ENCODE measurements around the gene FN3K. TPM values are rescaled to one million over a fixed set of nuclear protein-coding genes. Genes with fewer than 3 reads are reported as not detected.

Gene FN3K
- total and polyA plus RNA-seq, 2 experiments from 2014 or later, result 0.11 to 1.0 TPM

DNA sequence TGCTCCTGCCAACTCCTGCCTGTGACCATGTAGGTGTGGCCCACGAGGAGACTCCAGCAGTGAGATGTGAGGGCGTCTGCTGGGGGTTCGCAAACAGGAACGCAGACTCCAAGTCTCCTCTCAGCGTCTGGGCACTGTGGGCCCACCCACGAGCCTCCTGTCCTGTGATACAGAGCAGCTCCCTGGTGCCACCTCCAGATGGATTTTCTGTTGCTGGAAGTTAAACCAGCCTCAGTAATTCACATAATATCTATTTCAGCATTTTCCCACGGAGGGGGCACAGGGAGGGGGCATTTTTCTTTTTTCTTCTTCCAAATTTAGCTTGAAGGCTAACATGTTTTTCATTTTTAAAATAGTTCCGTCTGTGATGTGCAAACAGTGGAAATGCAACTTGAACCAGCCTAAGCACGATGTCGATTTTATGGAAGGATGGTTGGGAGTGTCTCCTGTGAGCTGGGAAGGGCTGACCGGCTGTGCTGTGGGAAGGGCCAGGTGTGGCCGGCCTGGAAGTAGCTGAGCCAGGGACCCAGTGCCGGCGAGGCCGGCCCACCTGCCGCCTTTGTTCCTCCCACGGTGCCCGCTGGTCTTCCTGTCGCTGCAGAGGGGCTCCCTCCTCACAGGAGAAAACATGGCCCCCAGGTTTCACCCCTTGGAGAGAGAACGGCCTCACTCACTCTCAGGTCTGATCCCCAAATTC, 33.0 kb upstream of the FN3K start:
- Histone ChIP-seq H3K9me3 (ENCODE audit: low read depth) (no peaks in the 10 kb centered on the region), H2AFZ (peak overlapping the region; percentile 34; the same call in 1 of the 2 replicates), H3K4me3 (no peak overlapping the region), H3K79me2 (ENCODE audit: insufficient read depth) (no peaks in the 10 kb centered on the region), H3K4me2 (ENCODE audit: unreplicated experiment) (no peak overlapping the region), H3K36me3 (ENCODE audit: low read depth) (no peaks in the 10 kb centered on the region), H3K9ac (no peak overlapping the region), H3K27ac (no peak overlapping the region), H3F3A (ENCODE audit: insufficient read depth) (no peaks in the 10 kb centered on the region), H3K4me1 (ENCODE audit: insufficient read depth) (no peaks in the 10 kb centered on the region), H3K9me2 (ENCODE audit: insufficient read depth) (no peaks in the 10 kb centered on the region), H4K20me1 (ENCODE audit: insufficient read depth) (no peaks in the 10 kb centered on the region), H3K27me3 (replicated peaks; ENCODE audit: insufficient read depth) (no peaks in the 10 kb centered on the region)
- WGBS, 2 experiments (ENCODE audit: low coverage in 1 of 2, low lambda C conversion rate in 2 of 2, missing lambda C conversion rate in 2 of 2), result 27 to 34% methylated on average over 19 of the region's 20 CpGs
- TF ChIP-seq EZH2phosphoT487 (IDR thresholded peaks at IDR 0.05; ENCODE audit: insufficient read depth, low read depth), result no peak
- TF ChIP-seq EZH2 (IDR thresholded peaks at IDR 0.05; ENCODE audit: insufficient read depth, poor library complexity, severe bottlenecking), result no peak
- peak; percentile 33 for DNase-seq
- in situ Hi-C loops (cut with MboI), result no loop called here

DNA sequence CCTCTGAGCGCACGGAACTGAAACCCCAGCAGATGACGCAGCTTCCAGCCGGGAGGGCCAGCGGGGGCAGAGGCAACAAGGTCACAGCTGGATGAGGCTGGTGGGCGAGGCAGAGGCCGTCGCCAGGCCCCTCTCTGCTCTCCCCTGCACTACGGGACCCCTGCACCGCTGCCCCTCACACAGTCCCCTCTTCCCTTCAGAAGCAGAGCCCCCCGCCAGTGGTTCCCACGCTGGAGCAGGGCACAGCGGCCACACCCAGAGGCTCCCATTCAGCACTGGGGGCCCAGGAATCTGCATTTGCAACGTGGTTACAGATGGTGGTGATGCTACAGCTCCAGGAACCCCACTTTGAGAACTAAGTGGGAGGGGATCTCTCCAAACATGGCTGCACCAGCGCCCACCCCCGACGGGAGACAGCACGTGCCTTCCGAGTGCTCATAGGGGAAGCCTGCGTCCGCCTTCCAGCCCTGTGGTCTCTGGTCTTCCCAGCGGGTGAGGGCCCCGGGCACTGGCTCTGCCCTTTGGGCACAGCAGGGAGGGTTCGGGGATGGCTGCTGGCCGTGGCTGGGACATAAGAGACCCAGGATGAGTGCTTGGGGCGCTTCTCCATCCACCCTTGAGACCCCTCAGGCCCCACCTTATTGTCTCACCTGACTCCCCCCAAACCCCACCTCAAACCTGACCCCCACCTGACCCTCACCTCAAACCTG, 32.2 kb upstream of the FN3K start:
- TF ChIP-seq EZH2 (IDR thresholded peaks at IDR 0.05; ENCODE audit: insufficient read depth, poor library complexity, severe bottlenecking) (no peak), EZH2phosphoT487 (IDR thresholded peaks at IDR 0.05; ENCODE audit: insufficient read depth, low read depth) (no peak)
- H3K4me2 ChIP-seq (ENCODE audit: unreplicated experiment), result no peak overlapping the region
- H3K27ac ChIP-seq, result no peak overlapping the region
- no peak overlapping the region for H3K9ac ChIP-seq
- in situ Hi-C loops (cut with MboI), result no loop called here
- H2AFZ ChIP-seq, result no peak overlapping the region
- H3K4me3 ChIP-seq, result no peak overlapping the region
- H4K20me1 ChIP-seq (ENCODE audit: insufficient read depth), result no peaks in the 10 kb centered on the region
- H3K9me3 ChIP-seq (ENCODE audit: low read depth), result no peaks in the 10 kb centered on the region
- H3K9me2 ChIP-seq (ENCODE audit: insufficient read depth), result no peaks in the 10 kb centered on the region
- no peaks in the 10 kb centered on the region for H3K36me3 ChIP-seq (ENCODE audit: low read depth)
- H3K79me2 ChIP-seq (ENCODE audit: insufficient read depth), result no peaks in the 10 kb centered on the region
- H3K27me3 ChIP-seq (replicated peaks; ENCODE audit: insufficient read depth), result no peaks in the 10 kb centered on the region
- 0 out of 2 replicates have a peak, but pooled peaks cover 6% of the 10 kb centered on the region for H3F3A ChIP-seq (ENCODE audit: insufficient read depth)
- WGBS, 2 experiments (ENCODE audit: low coverage in 1 of 2, low lambda C conversion rate in 2 of 2, missing lambda C conversion rate in 2 of 2), result 71 to 74% methylated on average over 18 to 26 of the region's 26 CpGs
- no peak for DNase-seq
- no peaks in the 10 kb centered on the region for H3K4me1 ChIP-seq (ENCODE audit: insufficient read depth)

DNA sequence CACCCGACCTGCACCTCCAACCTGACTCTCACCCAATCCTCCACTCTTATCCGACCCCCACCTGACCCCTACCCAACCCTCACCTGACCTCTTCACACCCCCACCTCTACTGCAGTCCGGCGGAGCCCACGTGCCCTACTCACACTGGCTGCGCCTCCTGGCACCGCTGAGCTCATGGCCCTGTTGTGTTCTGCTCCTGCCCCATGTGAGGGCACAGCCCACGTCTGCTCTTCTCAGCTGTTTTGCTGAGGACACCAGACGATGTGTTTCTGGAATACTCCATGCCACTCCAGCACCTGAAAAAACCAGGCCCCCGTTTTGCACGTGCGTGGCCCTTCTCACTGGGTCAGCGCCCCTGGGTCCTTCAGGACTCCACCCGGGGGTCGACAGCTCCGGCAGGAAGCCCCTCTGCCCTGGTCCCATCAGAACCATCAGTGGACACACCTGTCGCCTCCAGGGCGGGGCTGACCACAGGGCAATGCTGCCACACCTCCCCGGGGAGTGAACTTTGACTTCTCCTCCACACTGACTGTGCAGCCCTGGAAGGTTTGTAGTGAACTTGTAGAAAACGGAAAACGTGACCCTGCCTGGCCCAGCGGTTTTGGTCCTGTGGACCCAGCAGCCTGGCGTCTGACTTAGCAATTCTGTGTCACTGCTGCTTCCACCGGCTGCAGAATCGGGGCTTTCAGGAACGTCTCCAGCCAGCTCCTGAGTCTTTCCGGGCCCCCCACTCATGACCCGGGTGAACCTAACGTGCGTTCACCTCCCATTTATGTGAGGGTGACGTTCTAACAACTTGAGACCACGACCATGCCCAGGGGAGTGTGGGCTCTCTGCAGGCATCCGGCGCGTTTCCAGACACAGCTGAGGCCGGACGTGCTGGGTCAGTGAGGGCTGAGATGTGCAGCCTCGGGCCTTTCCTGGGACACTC, 31.2 kb upstream of the FN3K start:
- in situ Hi-C loops (cut with MboI), result no loop called here
- no peaks in the 10 kb centered on the region for H3K9me2 ChIP-seq (ENCODE audit: insufficient read depth)
- TF ChIP-seq EZH2phosphoT487 (IDR thresholded peaks at IDR 0.05; ENCODE audit: insufficient read depth, low read depth) (no peak), EZH2 (IDR thresholded peaks at IDR 0.05; ENCODE audit: insufficient read depth, poor library complexity, severe bottlenecking) (no peak)
- 71% methylated on average over 37 to 38 of the region's 38 CpGs for WGBS, 2 experiments (ENCODE audit: low coverage in 1 of 2, low lambda C conversion rate in 2 of 2, missing lambda C conversion rate in 2 of 2)
- H3K4me3 ChIP-seq, result no peak overlapping the region
- no peaks in the 10 kb centered on the region for H3K79me2 ChIP-seq (ENCODE audit: insufficient read depth)
- H3K9me3 ChIP-seq (ENCODE audit: low read depth), result no peaks in the 10 kb centered on the region
- no peaks in the 10 kb centered on the region for H3K27me3 ChIP-seq (replicated peaks; ENCODE audit: insufficient read depth)
- H3K27ac ChIP-seq, result no peak overlapping the region
- no peaks in the 10 kb centered on the region for H4K20me1 ChIP-seq (ENCODE audit: insufficient read depth)
- no peaks in the 10 kb centered on the region for H3K36me3 ChIP-seq (ENCODE audit: low read depth)
- H3F3A ChIP-seq (ENCODE audit: insufficient read depth), result 0 out of 2 replicates have a peak, but pooled peaks cover 6% of the 10 kb centered on the region
- no peak overlapping the region for H3K9ac ChIP-seq
- no peaks in the 10 kb centered on the region for H3K4me1 ChIP-seq (ENCODE audit: insufficient read depth)
- DNase-seq, result no peak
- H3K4me2 ChIP-seq (ENCODE audit: unreplicated experiment), result no peak overlapping the region
- H2AFZ ChIP-seq, result no peak overlapping the region

DNA sequence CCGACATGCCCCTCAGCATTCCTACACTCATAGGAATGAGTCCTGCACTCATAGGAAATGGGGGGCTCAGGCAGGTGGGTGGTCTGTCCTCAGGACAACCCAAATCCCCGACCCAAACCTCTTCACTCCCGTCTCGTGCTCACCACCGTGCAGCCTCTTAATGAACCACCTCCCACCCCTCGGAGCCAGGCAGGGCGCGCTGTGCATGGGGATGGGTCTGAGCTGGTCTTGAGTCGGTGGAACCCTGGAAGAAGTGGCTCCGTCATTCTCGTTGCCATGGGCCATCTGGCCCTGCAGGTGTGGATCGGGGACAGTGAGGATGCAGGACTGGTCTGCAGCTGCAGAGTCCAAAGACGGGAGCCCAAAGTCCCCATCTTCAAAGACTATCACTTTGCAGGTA, 30.5 kb upstream of the FN3K start:
- DNase-seq, result no peak
- in situ Hi-C loops (cut with MboI), result loop anchor here (5.0 kb wide), 1 partner anchor 48 kb away; no protein-coding TSS in a partner anchor
- Histone ChIP-seq H4K20me1 (ENCODE audit: insufficient read depth) (no peaks in the 10 kb centered on the region), H3K27ac (no peak overlapping the region), H3K9ac (no peak overlapping the region), H3K9me3 (ENCODE audit: low read depth) (no peaks in the 10 kb centered on the region), H3K9me2 (ENCODE audit: insufficient read depth) (no peaks in the 10 kb centered on the region), H3F3A (ENCODE audit: insufficient read depth) (0 out of 2 replicates have a peak, but pooled peaks cover 6% of the 10 kb centered on the region), H3K4me2 (ENCODE audit: unreplicated experiment) (no peak overlapping the region), H3K4me3 (no peak overlapping the region), H3K36me3 (ENCODE audit: low read depth) (no peaks in the 10 kb centered on the region), H3K4me1 (ENCODE audit: insufficient read depth) (no peaks in the 10 kb centered on the region), H2AFZ (no peak overlapping the region), H3K27me3 (replicated peaks; ENCODE audit: insufficient read depth) (no peaks in the 10 kb centered on the region), H3K79me2 (ENCODE audit: insufficient read depth) (no peaks in the 10 kb centered on the region)
- no peak for TF ChIP-seq EZH2phosphoT487 (IDR thresholded peaks at IDR 0.05; ENCODE audit: insufficient read depth, low read depth)
- TF ChIP-seq EZH2 (IDR thresholded peaks at IDR 0.05; ENCODE audit: insufficient read depth, poor library complexity, severe bottlenecking), result no peak
- 74% methylated on average over 13 of the region's 13 CpGs for WGBS, 2 experiments (ENCODE audit: low coverage in 1 of 2, low lambda C conversion rate in 2 of 2, missing lambda C conversion rate in 2 of 2)

All from GM23248 (cell line).